Suprapubic skin (tissue), 4 donors: ENCODE data around the gene KRTDAP. TPM values are rescaled to one million over a fixed set of nuclear protein-coding genes. Genes with fewer than 3 reads are reported as not detected.

ENCODE experiments used
- DNase-seq, 2 donors: peaks; one replicate each; pipeline ENCODE4 v3.0.0-alpha.2; 2019; ENCODE audit warnings: low spot score in 2 of 2
- H3K27ac ChIP-seq: fragments of 200-600 bp; sonication (generic); one replicate; pipeline ENCODE4 v1.5.1; 2019
- H3K27me3 ChIP-seq: fragments of 200-600 bp; sonication (generic); one replicate; pipeline ENCODE4 v1.5.1; 2019
- H3K36me3 ChIP-seq: fragments of 200-600 bp; sonication (generic); one replicate; pipeline ENCODE4 v1.5.1; 2019
- H3K4me1 ChIP-seq: fragments of 200-600 bp; sonication (generic); one replicate; pipeline ENCODE4 v1.5.1; 2019
- H3K4me3 ChIP-seq: fragments of 200-600 bp; sonication (generic); one replicate; pipeline ENCODE4 v1.5.1; 2019; ENCODE audit warnings: mild to moderate bottlenecking
- H3K9me3 ChIP-seq: fragments of 200-600 bp; sonication (generic); one replicate; pipeline ENCODE4 v1.5.1; 2019
- CTCF ChIP-seq, 2 donors: fragments of 200-600 bp in 1 of 2; fragments of 450-650 bp in 1 of 2; sonication (generic) in 1 of 2; IDR thresholded peaks; one replicate each; pipeline ENCODE4 v1.5.1; 2016 to 2019; ENCODE audit warnings: antibody characterized with exemption in 2 of 2, mild to moderate bottlenecking in 1 of 2, moderate library complexity in 1 of 2
- EP300 ChIP-seq: sonication (generic); formaldehyde crosslinking; IDR thresholded peaks from one replicate; pipeline ENCODE4 v1.6.1; 2017; ENCODE audit warnings: antibody characterized with exemption
- POLR2A ChIP-seq, 2 donors: fragments of 450-650 bp; IDR thresholded peaks; one replicate each; pipeline ENCODE4 v1.6.1; 2017; ENCODE audit warnings: antibody characterized with exemption in 2 of 2, mild to moderate bottlenecking in 2 of 2, moderate library complexity in 2 of 2
- POLR2AphosphoS5 ChIP-seq, 3 donors: sonication (generic); formaldehyde crosslinking; IDR thresholded peaks; one replicate each; pipeline ENCODE4 v1.6.1; 2017; ENCODE audit warnings: antibody characterized with exemption in 3 of 3
- WGBS: methylation state at CpG from one replicate; pipeline ENCODE4 v1.1.5; 2018; 5-methylcytosine and 5-hydroxymethylcytosine counted together
- total RNA-seq, 4 donors: library from RNA; depleted of rRNA; stranded (reverse); fragments of >200 nt; gene quantifications; one replicate each; pipeline ENCODE4 v1.1.0, GENCODE V29; 2016

The KRTDAP gene
- total RNA-seq, 4 donors from 2014 or later = 1,056 to 12,237 (median 8,197) TPM

GRCh38 chr19:35517342-35517741, 27.1 kb upstream of the KRTDAP start:
- Histone ChIP-seq H3K9me3 (no peaks in the 10 kb centered on the region), H3K27ac (no peak overlapping the region)
- WGBS = 86% methylated on average over 2 of the region's 2 CpGs

GRCh38 chr19:35516310-35516709, 26.0 kb upstream of the KRTDAP start:
- Histone ChIP-seq H3K27ac (no peak overlapping the region), H3K4me1 (peaks cover 26% of the 10 kb centered on the region), H3K36me3 (no peaks in the 10 kb centered on the region), H3K9me3 (no peaks in the 10 kb centered on the region), H3K27me3 (peaks cover 18% of the 10 kb centered on the region), H3K4me3 (no peak overlapping the region)
- DNase-seq = no peak
- WGBS = 94% methylated on average over 3 of the region's 3 CpGs
- TF ChIP-seq CTCF (IDR thresholded peaks at IDR 0.05) (no peak), EP300 (no peak), POLR2AphosphoS5 (IDR thresholded peaks at IDR 0.05) (no peak), POLR2A (IDR thresholded peaks at IDR 0.05) (no peak)

More at GRCh38 chr19:35517342-35517741, 27.1 kb upstream of the KRTDAP start:
- Histone ChIP-seq H3K4me1 (peaks cover 26% of the 10 kb centered on the region), H3K36me3 (no peaks in the 10 kb centered on the region), H3K4me3 (no peak overlapping the region), H3K27me3 (peaks cover 13% of the 10 kb centered on the region)
- TF ChIP-seq POLR2AphosphoS5 (IDR thresholded peaks at IDR 0.05) = no peak
- TF ChIP-seq POLR2A (IDR thresholded peaks at IDR 0.05) = no peak
- no peak for DNase-seq

- Histone ChIP-seq H3K4me1 (peaks cover 37% of the 10 kb centered on the region), H3K27ac (peak overlapping the region; percentile 81), H3K36me3 (no peaks in the 10 kb centered on the region), H3K4me3 (no peak overlapping the region), H3K27me3 (peaks cover 34% of the 10 kb centered on the region), H3K9me3 (no peaks in the 10 kb centered on the region)
- WGBS = 79% methylated on average over 3 of the region's 20 CpGs
- TF ChIP-seq EP300 = no peak
- no peak for TF ChIP-seq POLR2A (IDR thresholded peaks at IDR 0.05)
- TF ChIP-seq POLR2AphosphoS5 (IDR thresholded peaks at IDR 0.05) = no peak
- no peak for TF ChIP-seq CTCF (IDR thresholded peaks at IDR 0.05)
- DNase-seq = no peak
Observed at GRCh38 chr19:35514282-35514809, 24.1 kb upstream of the KRTDAP start.

- DNase-seq = no peak
- Histone ChIP-seq H3K27ac (peak within 1 kb of the TSS; percentile 81), H3K27me3 (peaks cover 37% of the 10 kb centered on the region), H3K4me1 (peaks cover 38% of the 10 kb centered on the region), H3K9me3 (no peaks in the 10 kb centered on the region), H3K4me3 (peak within 1 kb of the TSS; percentile 11), H3K36me3 (no peaks in the 10 kb centered on the region)
- WGBS = 29% methylated on average over 14 of the region's 15 CpGs
- TF ChIP-seq CTCF (IDR thresholded peaks at IDR 0.05) (no peak), POLR2AphosphoS5 (IDR thresholded peaks at IDR 0.05) (no peak), POLR2A (IDR thresholded peaks at IDR 0.05) (no peak), EP300 (no peak)
Observed at GRCh38 chr19:35513628-35514281, 23.5 kb upstream of the KRTDAP start, which contains the start of gene DMKN. Gene DMKN (minus strand): TSS chr19:35513649. CDS start chr19:35513475, 174 bp downstream.

- TF ChIP-seq POLR2AphosphoS5 (IDR thresholded peaks at IDR 0.05) (no peak), CTCF (IDR thresholded peaks at IDR 0.05) (no peak), POLR2A (IDR thresholded peaks at IDR 0.05) (no peak), EP300 (no peak)
- Histone ChIP-seq H3K36me3 (no peaks in the 10 kb centered on the region), H3K4me1 (peaks cover 35% of the 10 kb centered on the region), H3K27ac (peak overlapping the region; percentile 36), H3K9me3 (no peaks in the 10 kb centered on the region), H3K4me3 (no peak overlapping the region), H3K27me3 (peaks cover 37% of the 10 kb centered on the region)
- DNase-seq = no peak
- WGBS = 80% methylated on average over 15 of the region's 15 CpGs
Observed at GRCh38 chr19:35512831-35513627, 22.8 kb upstream of the KRTDAP start.
